K562 (cell line): Measurements from ENCODE around the gene LRMDA. TPM values are rescaled to one million over a fixed set of nuclear protein-coding genes. Genes with fewer than 3 reads are reported as not detected.

ENCODE experiments used
- ETV6 ChIP-seq, 3 experiments: fragments of 150-350 bp in 1 of 3; sonication (generic) in 1 of 3; formaldehyde crosslinking in 1 of 3; IDR thresholded peaks; 2 replicates each; pipeline versions ENCODE4 v1.6.1 to v1.8.0; 2014 to 2022; ENCODE audit warnings: borderline replicate concordance in 2 of 3, low read depth in 2 of 3, antibody characterized with exemption in 1 of 3, low read length in 1 of 3, mild to moderate bottlenecking in 1 of 3, missing genetic modification reagents in 1 of 3
- GATAD2A ChIP-seq: fragments of 450-650 bp; IDR thresholded peaks from 2 replicates; pipeline ENCODE4 v1.6.1; 2017
- MED1 ChIP-seq: sonication (generic); formaldehyde crosslinking; IDR thresholded peaks from 2 replicates; pipeline ENCODE4 v1.8.1; 2023; ENCODE audit warnings: missing genetic modification reagents, borderline replicate concordance
- NCOA6 ChIP-seq: fragments of 450-650 bp; IDR thresholded peaks from 2 replicates; pipeline ENCODE4 v1.6.1; 2017; ENCODE audit warnings: mild to moderate bottlenecking
- PBX2 ChIP-seq, 2 experiments: IDR thresholded peaks in 1 of 2; conservative IDR thresholded peaks in 1 of 2; 2 replicates each; pipeline ENCODE4 v1.6.1; 2016; ENCODE audit warnings: low read depth in 2 of 2, mild to moderate bottlenecking in 1 of 2, missing compliant biosample characterization in 1 of 2, missing genetic modification characterization in 1 of 2, moderate library complexity in 1 of 2
- STAG1 ChIP-seq: sonication (generic); formaldehyde crosslinking; IDR thresholded peaks from 2 replicates; pipeline ENCODE4 v1.5.0; 2020; ENCODE audit warnings: missing genetic modification reagents, borderline replicate concordance
- ZNF280B ChIP-seq: fragments of 250-450 bp; sonication (Bioruptor Pico); IDR thresholded peaks from 2 replicates; pipeline ENCODE4 v1.5.1; 2021; ENCODE audit warnings: mild to moderate bottlenecking
- ZNF592 ChIP-seq: fragments of 450-650 bp; IDR thresholded peaks from 2 replicates; pipeline ENCODE4 v1.6.1; 2017; ENCODE audit warnings: antibody characterized with exemption, mild to moderate bottlenecking
- polyA plus RNA-seq, 8 experiments: library from polyadenylated mRNA; depleted of rRNA in 4 of 8; stranded (reverse) in 5 of 8; unstranded in 3 of 8; fragments of >200 nt; fragmentation: Nextera tagmentation in 2 of 8; fragmentation: Illumina TruSeq in 1 of 8; extraction: Ambion mirVana in 2 of 8; extraction: Trizol in 1 of 8; gene quantifications; 2 replicates each; pipeline versions ENCODE4 v1.2.1 to v1.2.3, GENCODE V29; 2011 to 2014; ENCODE audit warnings: inconsistent platforms in 1 of 8, missing spikeins in 1 of 8
- total RNA-seq, 7 experiments: library from RNA; depleted of rRNA in 6 of 7; stranded (reverse); fragments of >200 nt in 6 of 7; fragmentation: Illumina TruSeq in 2 of 7; extraction: Trizol in 2 of 7; gene quantifications; 2 replicates each; pipeline versions ENCODE4 v1.2.1 to v1.2.3, GENCODE V29; 2011 to 2021; ENCODE audit warnings: low replicate concordance in 1 of 7

LRMDA gene
- total and polyA plus RNA-seq, 9 of the 15 experiments (the other 6 are each of a cell fraction or from before 2014, with no cell fraction given): 0.25 TPM; not detected in 8

- no peak for TF ChIP-seq ZNF592
- no peak for TF ChIP-seq NCOA6
- TF ChIP-seq STAG1 (CRISPR knock-in tag): no peak
- TF ChIP-seq ETV6 (IDR thresholded peaks at IDR 0.05; ENCODE audit: borderline replicate concordance in 1 of 2, low read depth in 2 of 2, low read length in 1 of 2): no peak
- no peak for TF ChIP-seq ETV6 (CRISPR knock-in tag; IDR thresholded peaks at IDR 0.05; ENCODE audit: borderline replicate concordance)
- TF ChIP-seq GATAD2A: no peak
- no peak for TF ChIP-seq PBX2 (CRISPR knock-in tag; IDR thresholded peaks at IDR 0.05; ENCODE audit: low read depth)
- TF ChIP-seq PBX2 (tag; conservative IDR thresholded peaks at IDR 0.05; ENCODE audit: low read depth): peak; percentile 89
- no peak for TF ChIP-seq MED1
- TF ChIP-seq ZNF280B: no peak
These were observed 473.3 kb downstream of the LRMDA start (continued) for GRCh38 chr10:75904499-75905283.
